ENCODE data around the gene PODN. TPM values are rescaled to one million over a fixed set of nuclear protein-coding genes. Genes with fewer than 3 reads are reported as not detected.

PODN gene
- total and polyA plus RNA-seq, 2 donors (not counting 3 experiments of a cell fraction or from before 2014, with no cell fraction given) = 1.3 to 1.5 TPM

DNA sequence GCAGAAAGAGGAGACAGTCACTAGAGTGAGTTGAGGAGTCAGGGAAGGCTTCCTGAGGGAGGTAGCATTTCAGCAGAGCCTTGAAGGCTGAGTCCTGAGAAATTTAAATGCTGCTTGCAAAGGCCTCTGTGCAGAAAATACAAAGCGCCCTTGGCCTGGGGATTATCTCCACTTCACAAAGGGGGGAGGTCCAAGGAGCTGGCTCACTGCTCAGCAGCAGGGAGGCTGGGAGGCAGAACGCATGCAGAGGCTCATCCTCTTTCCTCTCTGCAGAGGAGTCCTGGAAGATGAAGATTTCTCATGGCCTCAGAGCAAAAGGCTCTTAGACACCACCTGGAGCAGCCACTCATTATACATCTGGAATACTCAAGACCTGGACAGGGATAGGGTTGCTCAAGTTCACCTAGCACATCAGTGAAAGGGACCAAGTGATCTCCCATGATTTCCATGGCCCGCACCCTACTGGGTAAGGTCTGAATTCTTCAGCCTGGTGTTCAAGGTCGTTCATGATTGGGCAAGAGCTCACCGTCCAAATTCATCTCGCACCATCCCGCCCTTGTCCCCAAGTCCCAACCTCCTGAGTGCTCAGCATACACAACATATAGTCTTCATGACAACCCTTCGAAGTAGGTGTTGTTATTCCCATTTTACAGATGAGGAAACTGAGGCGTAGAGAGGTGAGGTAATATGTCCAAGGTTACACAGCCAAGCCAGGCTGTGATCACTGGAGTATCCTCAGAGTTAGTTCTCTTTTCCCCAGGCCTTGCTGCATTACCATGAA is 71.4 kb downstream of the PODN start:
- no peak overlapping the region for H3K4me3 ChIP-seq (replicated peaks in 1 of 3; ENCODE audit: insufficient read depth in 1 of 3, low read depth in 1 of 3, low read length in 3 of 3)
- no peaks in the 10 kb centered on the region for H4K20me1 ChIP-seq (replicated peaks; ENCODE audit: control insufficient read depth, extremely low read depth, insufficient read depth, low read length)
- dilution Hi-C loops (cut with MboI; ENCODE audit: extremely low pct_ligation_motif_present, low sequenced_read_pairs) = no loop called here
- no peaks in the 10 kb centered on the region for H3K36me3 ChIP-seq (ENCODE audit: control insufficient read depth in 2 of 2, extremely low read depth in 1 of 2, insufficient read depth in 2 of 2, low read length in 2 of 2)
- H3K9me3 ChIP-seq (replicated peaks; ENCODE audit: control insufficient read depth, insufficient read depth, low read length) = no peaks in the 10 kb centered on the region
- POLR2A ChIA-PET = no interaction called here
- CTCF ChIA-PET = no interaction called here
- DNase-seq (ENCODE audit: low read depth, low spot score) (no peak), FAIRE-seq (no peak)
- H3K9me1 ChIP-seq (replicated peaks; ENCODE audit: control insufficient read depth, extremely low read depth, insufficient read depth, low read length) = no peaks in the 10 kb centered on the region
- H3K4me1 ChIP-seq (ENCODE audit: control insufficient read depth, extremely low read depth, insufficient read depth, low read length) = no peaks in the 10 kb centered on the region
- no peak overlapping the region for H2AFZ ChIP-seq (ENCODE audit: low read depth, low read length)
- H3K9ac ChIP-seq (replicated peaks; ENCODE audit: extremely low read depth, insufficient read depth, low read length) = no peak overlapping the region
- no peaks in the 10 kb centered on the region for H3K79me2 ChIP-seq (ENCODE audit: control insufficient read depth, insufficient read depth, low read length)
- peaks cover 0 to 3% of the 10 kb centered on the region in 2 experiments for H3K27me3 ChIP-seq (ENCODE audit: control insufficient read depth in 2 of 2, insufficient read depth in 2 of 2, low read length in 2 of 2)
- no peak overlapping the region for H3K4me2 ChIP-seq (ENCODE audit: insufficient read depth, low read length)
- H3K27ac ChIP-seq (ENCODE audit: insufficient read depth, low read depth, low read length) = no peak overlapping the region
- no TSS peak for BruUV-seq (replicated peaks)
- no peak for TF ChIP-seq JUN (IDR thresholded peaks at IDR 0.05; ENCODE audit: borderline replicate concordance, insufficient read depth, insufficient read length, low read depth)
- intact Hi-C loops (cut with micrococcal nuclease) = no loop called here

DNA sequence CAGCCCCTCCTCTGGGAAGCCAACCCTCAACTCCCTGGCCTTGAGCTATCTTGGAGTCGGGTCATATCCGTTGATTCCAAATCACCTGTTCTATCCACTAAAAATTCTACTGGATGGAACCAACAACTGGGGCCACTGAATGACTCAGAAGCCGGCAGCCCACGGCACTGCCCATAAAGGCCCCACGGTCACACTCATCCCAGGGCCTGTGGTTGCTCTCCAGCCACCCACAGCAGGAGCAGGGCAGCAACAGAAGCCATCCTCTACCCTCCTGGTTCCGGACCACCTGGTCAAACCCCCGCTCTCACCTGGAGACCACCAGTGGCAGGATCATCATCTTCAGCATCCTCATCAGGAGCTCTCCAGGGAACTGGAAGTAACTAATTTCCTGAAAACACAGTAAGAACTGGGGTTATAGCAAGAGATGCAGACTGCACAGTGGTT is 72.1 kb downstream of the PODN start:
- FAIRE-seq (no peak), DNase-seq (ENCODE audit: low read depth, low spot score) (no peak)
- H3K79me2 ChIP-seq (ENCODE audit: control insufficient read depth, insufficient read depth, low read length) = no peaks in the 10 kb centered on the region
- no peaks in the 10 kb centered on the region for H3K4me1 ChIP-seq (ENCODE audit: control insufficient read depth, extremely low read depth, insufficient read depth, low read length)
- ChIA-PET CTCF (no interaction called here), POLR2A (no interaction called here)
- H3K27me3 ChIP-seq (ENCODE audit: control insufficient read depth in 2 of 2, insufficient read depth in 2 of 2, low read length in 2 of 2) = peaks cover 0 to 3% of the 10 kb centered on the region in 2 experiments
- H3K9me3 ChIP-seq (replicated peaks; ENCODE audit: control insufficient read depth, insufficient read depth, low read length) = no peaks in the 10 kb centered on the region
- H3K4me3 ChIP-seq (replicated peaks in 1 of 3; ENCODE audit: insufficient read depth in 1 of 3, low read depth in 1 of 3, low read length in 3 of 3) = no peak overlapping the region
- H3K27ac ChIP-seq (ENCODE audit: insufficient read depth, low read depth, low read length) = no peak overlapping the region
- H3K9me1 ChIP-seq (replicated peaks; ENCODE audit: control insufficient read depth, extremely low read depth, insufficient read depth, low read length) = no peaks in the 10 kb centered on the region
- no peak overlapping the region for H2AFZ ChIP-seq (ENCODE audit: low read depth, low read length)
- no peaks in the 10 kb centered on the region for H3K36me3 ChIP-seq (ENCODE audit: control insufficient read depth in 2 of 2, extremely low read depth in 1 of 2, insufficient read depth in 2 of 2, low read length in 2 of 2)
- no TSS peak for BruUV-seq (replicated peaks)
- no peaks in the 10 kb centered on the region for H4K20me1 ChIP-seq (replicated peaks; ENCODE audit: control insufficient read depth, extremely low read depth, insufficient read depth, low read length)
- H3K9ac ChIP-seq (replicated peaks; ENCODE audit: extremely low read depth, insufficient read depth, low read length) = no peak overlapping the region
- dilution Hi-C loops (cut with MboI; ENCODE audit: extremely low pct_ligation_motif_present, low sequenced_read_pairs) = no loop called here
- intact Hi-C loops (cut with micrococcal nuclease) = no loop called here
- TF ChIP-seq GATA2 (IDR thresholded peaks at IDR 0.05; ENCODE audit: insufficient read depth, insufficient read length, low read depth, low read length) (no peak), POLR2AphosphoS5 (IDR thresholded peaks at IDR 0.05; ENCODE audit: insufficient read depth, low read depth, low read length) (no peak), MYC (IDR thresholded peaks at IDR 0.05; ENCODE audit: low read depth, low read length) (no peak), EZH2 (IDR thresholded peaks at IDR 0.05; ENCODE audit: borderline replicate concordance, low read depth, low read length, severe bottlenecking) (no peak), FOS (IDR thresholded peaks at IDR 0.05; ENCODE audit: borderline replicate concordance, insufficient read depth, low read length) (no peak), POLR2A (IDR thresholded peaks at IDR 0.05; ENCODE audit: low read depth, low read length) (no peak), JUN (IDR thresholded peaks at IDR 0.05; ENCODE audit: borderline replicate concordance, insufficient read depth, insufficient read length, low read depth) (no peak)
- TF ChIP-seq, protein P1, sequence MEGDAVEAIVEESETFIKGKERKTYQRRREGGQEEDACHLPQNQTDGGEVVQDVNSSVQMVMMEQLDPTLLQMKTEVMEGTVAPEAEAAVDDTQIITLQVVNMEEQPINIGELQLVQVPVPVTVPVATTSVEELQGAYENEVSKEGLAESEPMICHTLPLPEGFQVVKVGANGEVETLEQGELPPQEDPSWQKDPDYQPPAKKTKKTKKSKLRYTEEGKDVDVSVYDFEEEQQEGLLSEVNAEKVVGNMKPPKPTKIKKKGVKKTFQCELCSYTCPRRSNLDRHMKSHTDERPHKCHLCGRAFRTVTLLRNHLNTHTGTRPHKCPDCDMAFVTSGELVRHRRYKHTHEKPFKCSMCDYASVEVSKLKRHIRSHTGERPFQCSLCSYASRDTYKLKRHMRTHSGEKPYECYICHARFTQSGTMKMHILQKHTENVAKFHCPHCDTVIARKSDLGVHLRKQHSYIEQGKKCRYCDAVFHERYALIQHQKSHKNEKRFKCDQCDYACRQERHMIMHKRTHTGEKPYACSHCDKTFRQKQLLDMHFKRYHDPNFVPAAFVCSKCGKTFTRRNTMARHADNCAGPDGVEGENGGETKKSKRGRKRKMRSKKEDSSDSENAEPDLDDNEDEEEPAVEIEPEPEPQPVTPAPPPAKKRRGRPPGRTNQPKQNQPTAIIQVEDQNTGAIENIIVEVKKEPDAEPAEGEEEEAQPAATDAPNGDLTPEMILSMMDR (IDR thresholded peaks at IDR 0.05; ENCODE audit: extremely low read depth in 1 of 2, insufficient read depth in 1 of 2, low read depth in 1 of 2, low read length in 2 of 2) = no peak
- TF ChIP-seq, protein P2, sequence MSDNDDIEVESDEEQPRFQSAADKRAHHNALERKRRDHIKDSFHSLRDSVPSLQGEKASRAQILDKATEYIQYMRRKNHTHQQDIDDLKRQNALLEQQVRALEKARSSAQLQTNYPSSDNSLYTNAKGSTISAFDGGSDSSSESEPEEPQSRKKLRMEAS (IDR thresholded peaks at IDR 0.05; ENCODE audit: insufficient read depth, insufficient read length) = no peak
- no peak overlapping the region for H3K4me2 ChIP-seq (ENCODE audit: insufficient read depth, low read length)
